Central memory CD4-positive, alpha-beta T cell (primary cell): ENCODE measurements around the gene MED10.
A peak's percentile ranks its signal among the peaks of the same experiment; 100 is the strongest.
"Not testable (repeated sequence)": the region's sequence is repeated elsewhere in the genome, so short reads cannot be mapped to it uniquely, and the experiment has no call there.

Experiments
- DNase-seq: peaks from one replicate; pipeline ENCODE4 v3.0.0; 2022

Gene MED10

GRCh38 chr5:6372251-6373080, 5.9 kb downstream of the MED10 start:
- DNase-seq = no peak

- no peak for DNase-seq
Measured at GRCh38 chr5:6371079-6371810, 7.1 kb downstream of the MED10 start.

GRCh38 chr5:6370580-6370979, 7.8 kb downstream of the MED10 start:
- no peak for DNase-seq

GRCh38 chr5:6365977-6366590, 12.3 kb downstream of the MED10 start:
- DNase-seq = no peak

- DNase-seq = no peak
Measured at GRCh38 chr5:6365142-6365976, 13.0 kb downstream of the MED10 start.

GRCh38 chr5:6363454-6364011, 14.8 kb downstream of the MED10 start:
- not testable (repeated sequence) for DNase-seq

- no peak for DNase-seq
Measured at GRCh38 chr5:6362846-6363245, 15.5 kb downstream of the MED10 start.

GRCh38 chr5:6361101-6361500, 17.2 kb downstream of the MED10 start:
- no peak for DNase-seq

GRCh38 chr5:6360323-6361072, 17.8 kb downstream of the MED10 start:
- no peak for DNase-seq

GRCh38 chr5:6359555-6360322, 18.6 kb downstream of the MED10 start:
- DNase-seq = peak; percentile 45

GRCh38 chr5:6358434-6358820, 19.9 kb downstream of the MED10 start:
- no peak for DNase-seq

- DNase-seq = not testable (repeated sequence)
Measured at GRCh38 chr5:6357817-6358433, 20.4 kb downstream of the MED10 start.

- DNase-seq = no peak
Measured at GRCh38 chr5:6356578-6357164, 21.7 kb downstream of the MED10 start.

GRCh38 chr5:6355294-6355693, 23.1 kb downstream of the MED10 start:
- DNase-seq = no peak

GRCh38 chr5:6354848-6355247, 23.5 kb downstream of the MED10 start:
- no peak for DNase-seq

GRCh38 chr5:6353602-6354302, 24.6 kb downstream of the MED10 start:
- DNase-seq = no peak

GRCh38 chr5:6350277-6351090, 27.9 kb downstream of the MED10 start:
- no peak for DNase-seq

GRCh38 chr5:6349387-6349786, 29.0 kb downstream of the MED10 start:
- DNase-seq = no peak
